Measurements from ENCODE around the gene CRIP1.

DNA sequence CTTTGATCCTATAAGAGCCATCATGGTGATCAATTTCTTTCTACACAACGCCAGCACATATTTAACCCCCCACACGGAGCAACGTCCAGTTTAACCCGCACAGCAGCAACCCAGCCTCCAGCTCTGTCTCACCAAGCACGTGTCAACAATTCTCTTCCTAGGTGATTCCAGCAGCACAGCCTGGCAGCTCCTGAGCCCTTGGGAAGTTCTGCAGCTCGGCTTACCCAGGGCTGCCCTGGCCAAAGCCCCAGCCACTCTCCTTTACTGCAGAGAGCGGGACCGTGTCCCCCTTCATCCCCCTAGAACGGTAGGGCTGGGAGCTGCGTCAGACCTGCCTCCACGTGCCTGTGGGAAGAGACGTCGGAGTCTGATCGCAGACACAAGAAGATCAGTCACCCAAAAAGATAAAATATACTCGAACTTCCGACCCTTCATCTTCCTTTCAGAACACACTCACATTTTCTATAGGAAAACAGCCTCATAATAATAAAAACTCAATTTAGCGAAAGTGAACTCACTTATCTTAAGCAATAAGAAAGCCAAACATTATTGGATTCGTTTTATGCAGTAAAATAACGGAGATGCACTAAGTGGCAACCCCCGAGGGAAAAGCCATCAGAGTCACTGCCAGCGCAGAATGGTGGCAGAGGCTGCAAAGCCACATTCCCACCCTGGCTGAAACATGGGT, 47.3 kb downstream of the CRIP1 start:
- no peak for TF ChIP-seq CREB1 (IDR thresholded peaks at IDR 0.05; ENCODE audit: low read depth)
- no peak for TF ChIP-seq FOXM1 (IDR thresholded peaks at IDR 0.05; ENCODE audit: borderline replicate concordance, low read depth)
- no peak for TF ChIP-seq TAF1 (IDR thresholded peaks at IDR 0.05; ENCODE audit: low read depth)
- no peak for TF ChIP-seq MAX (IDR thresholded peaks at IDR 0.05)
- no peak for TF ChIP-seq YY1 (IDR thresholded peaks at IDR 0.05; ENCODE audit: low read depth)
- no peak for TF ChIP-seq EP300 (IDR thresholded peaks at IDR 0.05; ENCODE audit: borderline replicate concordance)
- TF ChIP-seq TCF12 (IDR thresholded peaks at IDR 0.05; ENCODE audit: low read depth) = no peak
- TF ChIP-seq, protein P1, sequence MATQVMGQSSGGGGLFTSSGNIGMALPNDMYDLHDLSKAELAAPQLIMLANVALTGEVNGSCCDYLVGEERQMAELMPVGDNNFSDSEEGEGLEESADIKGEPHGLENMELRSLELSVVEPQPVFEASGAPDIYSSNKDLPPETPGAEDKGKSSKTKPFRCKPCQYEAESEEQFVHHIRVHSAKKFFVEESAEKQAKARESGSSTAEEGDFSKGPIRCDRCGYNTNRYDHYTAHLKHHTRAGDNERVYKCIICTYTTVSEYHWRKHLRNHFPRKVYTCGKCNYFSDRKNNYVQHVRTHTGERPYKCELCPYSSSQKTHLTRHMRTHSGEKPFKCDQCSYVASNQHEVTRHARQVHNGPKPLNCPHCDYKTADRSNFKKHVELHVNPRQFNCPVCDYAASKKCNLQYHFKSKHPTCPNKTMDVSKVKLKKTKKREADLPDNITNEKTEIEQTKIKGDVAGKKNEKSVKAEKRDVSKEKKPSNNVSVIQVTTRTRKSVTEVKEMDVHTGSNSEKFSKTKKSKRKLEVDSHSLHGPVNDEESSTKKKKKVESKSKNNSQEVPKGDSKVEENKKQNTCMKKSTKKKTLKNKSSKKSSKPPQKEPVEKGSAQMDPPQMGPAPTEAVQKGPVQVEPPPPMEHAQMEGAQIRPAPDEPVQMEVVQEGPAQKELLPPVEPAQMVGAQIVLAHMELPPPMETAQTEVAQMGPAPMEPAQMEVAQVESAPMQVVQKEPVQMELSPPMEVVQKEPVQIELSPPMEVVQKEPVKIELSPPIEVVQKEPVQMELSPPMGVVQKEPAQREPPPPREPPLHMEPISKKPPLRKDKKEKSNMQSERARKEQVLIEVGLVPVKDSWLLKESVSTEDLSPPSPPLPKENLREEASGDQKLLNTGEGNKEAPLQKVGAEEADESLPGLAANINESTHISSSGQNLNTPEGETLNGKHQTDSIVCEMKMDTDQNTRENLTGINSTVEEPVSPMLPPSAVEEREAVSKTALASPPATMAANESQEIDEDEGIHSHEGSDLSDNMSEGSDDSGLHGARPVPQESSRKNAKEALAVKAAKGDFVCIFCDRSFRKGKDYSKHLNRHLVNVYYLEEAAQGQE (IDR thresholded peaks at IDR 0.05; ENCODE audit: low read depth) = no peak
- no peak for TF ChIP-seq EGR1 (IDR thresholded peaks at IDR 0.05)
- TF ChIP-seq, protein P2, sequence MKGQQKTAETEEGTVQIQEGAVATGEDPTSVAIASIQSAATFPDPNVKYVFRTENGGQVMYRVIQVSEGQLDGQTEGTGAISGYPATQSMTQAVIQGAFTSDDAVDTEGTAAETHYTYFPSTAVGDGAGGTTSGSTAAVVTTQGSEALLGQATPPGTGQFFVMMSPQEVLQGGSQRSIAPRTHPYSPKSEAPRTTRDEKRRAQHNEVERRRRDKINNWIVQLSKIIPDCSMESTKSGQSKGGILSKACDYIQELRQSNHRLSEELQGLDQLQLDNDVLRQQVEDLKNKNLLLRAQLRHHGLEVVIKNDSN (IDR thresholded peaks at IDR 0.05) = no peak
- no peak for TF ChIP-seq CEBPB (IDR thresholded peaks at IDR 0.05)

Measured in Ishikawa (cell line).